Astrocyte (in vitro differentiated cells and primary cell): ENCODE data around the gene CCDC88B. TPM values are rescaled to one million over a fixed set of nuclear protein-coding genes. Genes with fewer than 3 reads are reported as not detected.

Experiments used
- DNase-seq: peaks from one replicate; pipeline ENCODE4 v3.0.0-alpha.2; 2010; ENCODE audit warnings: low read depth
- FAIRE-seq: peaks from 2 replicates; lab custom pipeline; 2011; peaks lifted over from hg19 to GRCh38; lab: Jason Lieb, UNC
- H2AFZ ChIP-seq: 2 replicates; pipeline ENCODE4 v1.6.0; 2012; ENCODE audit warnings: low read depth, low read length, inconsistent platforms
- H3K27ac ChIP-seq: 2 replicates; pipeline ENCODE4 v1.5.1; 2011; ENCODE audit warnings: low read depth, low read length, inconsistent platforms
- H3K27me3 ChIP-seq: 2 replicates; pipeline ENCODE4 v1.6.0; 2011; ENCODE audit warnings: low read length, inconsistent platforms; ENCODE audit not compliant: insufficient read depth
- H3K36me3 ChIP-seq: 2 replicates; pipeline ENCODE4 v1.5.1; 2011; ENCODE audit warnings: low read length, inconsistent platforms; ENCODE audit not compliant: insufficient read depth
- H3K4me1 ChIP-seq: 2 replicates; pipeline ENCODE4 v1.5.1; 2011; ENCODE audit warnings: low read length, inconsistent platforms; ENCODE audit not compliant: insufficient read depth
- H3K4me2 ChIP-seq: 2 replicates; pipeline ENCODE4 v1.6.0; 2012; ENCODE audit warnings: low read length, inconsistent platforms
- H3K4me3 ChIP-seq: 2 replicates; pipeline ENCODE4 v1.5.1; 2011; ENCODE audit warnings: low read depth, mild to moderate bottlenecking, low read length, inconsistent platforms; ENCODE audit not compliant: insufficient read depth
- H3K79me2 ChIP-seq: 2 replicates; pipeline ENCODE4 v1.6.0; 2012; ENCODE audit warnings: mild to moderate bottlenecking, low read length, inconsistent platforms; ENCODE audit not compliant: insufficient read depth
- H3K9ac ChIP-seq: 2 replicates; pipeline ENCODE4 v1.6.0; 2012; ENCODE audit warnings: mild to moderate bottlenecking, low read length, inconsistent platforms
- H3K9me3 ChIP-seq: 2 replicates; pipeline ENCODE4 v1.5.1; 2012; ENCODE audit warnings: low read depth, mild to moderate bottlenecking, low read length, inconsistent platforms; ENCODE audit not compliant: insufficient read depth
- H4K20me1 ChIP-seq: 2 replicates; pipeline ENCODE4 v1.6.0; 2012; ENCODE audit warnings: low read length, inconsistent platforms; ENCODE audit not compliant: insufficient read depth
- H3K27ac Mint-ChIP-seq: one replicate; pipeline ENCODE4 v1.8.0; 2021; ENCODE audit warnings: mild to moderate bottlenecking, mixed read lengths; ENCODE audit not compliant: unreplicated experiment
- H3K27me3 Mint-ChIP-seq: one replicate; pipeline ENCODE4 v1.8.0; 2021; ENCODE audit warnings: low read depth, mixed read lengths; ENCODE audit not compliant: unreplicated experiment
- H3K36me3 Mint-ChIP-seq: one replicate; pipeline ENCODE4 v1.8.0; 2021; ENCODE audit warnings: low read depth, mixed read lengths; ENCODE audit not compliant: unreplicated experiment
- H3K4me1 Mint-ChIP-seq: one replicate; pipeline ENCODE4 v1.8.0; 2021; ENCODE audit warnings: low read depth, mixed read lengths; ENCODE audit not compliant: unreplicated experiment
- H3K4me3 Mint-ChIP-seq: one replicate; pipeline ENCODE4 v1.8.0; 2021; ENCODE audit warnings: mild to moderate bottlenecking, moderate library complexity, mixed read lengths; ENCODE audit not compliant: unreplicated experiment
- H3K9me3 Mint-ChIP-seq: one replicate; pipeline ENCODE4 v1.8.0; 2021; ENCODE audit warnings: mild to moderate bottlenecking, mixed read lengths; ENCODE audit not compliant: unreplicated experiment
- CTCF ChIP-seq: IDR thresholded peaks from 2 replicates; pipeline ENCODE4 v1.5.1; 2011; ENCODE audit warnings: low read depth, mild to moderate bottlenecking, inconsistent platforms, low read length, moderate library complexity; ENCODE audit not compliant: insufficient read depth
- EZH2 ChIP-seq: IDR thresholded peaks from 2 replicates; pipeline ENCODE4 v1.6.1; 2012; ENCODE audit warnings: mild to moderate bottlenecking, low read length, inconsistent platforms; ENCODE audit not compliant: insufficient read depth
- total RNA-seq: library from RNA; stranded (reverse); gene quantifications from 2 replicates; pipeline ENCODE4 v1.2.1, GENCODE V29; 2021

Gene CCDC88B
- total RNA-seq, 1 donor from 2014 or later = 1.2 TPM

GRCh38 chr11:64313491-64314145 is 26.4 kb upstream of the CCDC88B start:
- FAIRE-seq (no peak), DNase-seq (no peak)
- H3K4me1 ChIP-seq = no peaks in the 10 kb centered on the region
- H3K36me3 ChIP-seq = no peaks in the 10 kb centered on the region
- no peak overlapping the region for H3K4me2 ChIP-seq
- TF ChIP-seq CTCF (no peak), EZH2 (no peak)
- H3K4me3 ChIP-seq = no peak overlapping the region
- H3K9me3 ChIP-seq = no peaks in the 10 kb centered on the region
- no peaks in the 10 kb centered on the region for H3K27me3 Mint-ChIP-seq
- H4K20me1 ChIP-seq = no peaks in the 10 kb centered on the region
- peaks cover 11% of the 10 kb centered on the region for H3K36me3 Mint-ChIP-seq
- no peak overlapping the region for H3K9ac ChIP-seq
- peaks cover 23% of the 10 kb centered on the region for H3K79me2 ChIP-seq
- H3K4me1 Mint-ChIP-seq = peaks cover 9% of the 10 kb centered on the region
- H3K27ac ChIP-seq = no peak overlapping the region
- H3K9me3 Mint-ChIP-seq = no peaks in the 10 kb centered on the region
- H2AFZ ChIP-seq = no peak overlapping the region
- H3K27ac Mint-ChIP-seq = no peak overlapping the region
- no peaks in the 10 kb centered on the region for H3K27me3 ChIP-seq
- peak overlapping the region; percentile 2 for H3K4me3 Mint-ChIP-seq

GRCh38 chr11:64314146-64314804 is 25.7 kb upstream of the CCDC88B start:
- DNase-seq (no peak), FAIRE-seq (no peak)
- H3K9me3 Mint-ChIP-seq = no peaks in the 10 kb centered on the region
- Histone ChIP-seq H3K4me1 (peaks cover 4% of the 10 kb centered on the region), H3K36me3 (no peaks in the 10 kb centered on the region), H3K9me3 (no peaks in the 10 kb centered on the region), H3K4me3 (no peak overlapping the region), H3K27me3 (no peaks in the 10 kb centered on the region), H3K79me2 (peaks cover 29% of the 10 kb centered on the region), H3K9ac (no peak overlapping the region), H4K20me1 (no peaks in the 10 kb centered on the region), H3K27ac (no peak overlapping the region), H2AFZ (no peak overlapping the region), H3K4me2 (no peak overlapping the region)
- peaks cover 11% of the 10 kb centered on the region for H3K36me3 Mint-ChIP-seq
- H3K27ac Mint-ChIP-seq = no peak overlapping the region
- no peaks in the 10 kb centered on the region for H3K27me3 Mint-ChIP-seq
- peaks cover 12% of the 10 kb centered on the region for H3K4me1 Mint-ChIP-seq
- no peak overlapping the region for H3K4me3 Mint-ChIP-seq
- TF ChIP-seq CTCF (no peak), EZH2 (no peak)
